GM12865 (cell line): ENCODE results near the gene CRYBB3.

ENCODE experiments used
- DNase-seq: peaks from one replicate; pipeline ENCODE4 v3.0.0; 2010; ENCODE audit warnings: low read depth
- H3K4me3 ChIP-seq: 2 replicates; pipeline ENCODE4 v1.5.1; 2011; ENCODE audit warnings: mild to moderate bottlenecking, low read depth, low read length, control low read depth
- TF ChIP-seq, protein P1 (sequence below): IDR thresholded peaks from 2 replicates; pipeline ENCODE4 v1.5.1; 2011; ENCODE audit warnings: low read length, control low read depth, low read depth, inconsistent platforms; ENCODE audit not compliant: insufficient read depth; ENCODE audit errors: missing control alignments

The CRYBB3 gene

DNA sequence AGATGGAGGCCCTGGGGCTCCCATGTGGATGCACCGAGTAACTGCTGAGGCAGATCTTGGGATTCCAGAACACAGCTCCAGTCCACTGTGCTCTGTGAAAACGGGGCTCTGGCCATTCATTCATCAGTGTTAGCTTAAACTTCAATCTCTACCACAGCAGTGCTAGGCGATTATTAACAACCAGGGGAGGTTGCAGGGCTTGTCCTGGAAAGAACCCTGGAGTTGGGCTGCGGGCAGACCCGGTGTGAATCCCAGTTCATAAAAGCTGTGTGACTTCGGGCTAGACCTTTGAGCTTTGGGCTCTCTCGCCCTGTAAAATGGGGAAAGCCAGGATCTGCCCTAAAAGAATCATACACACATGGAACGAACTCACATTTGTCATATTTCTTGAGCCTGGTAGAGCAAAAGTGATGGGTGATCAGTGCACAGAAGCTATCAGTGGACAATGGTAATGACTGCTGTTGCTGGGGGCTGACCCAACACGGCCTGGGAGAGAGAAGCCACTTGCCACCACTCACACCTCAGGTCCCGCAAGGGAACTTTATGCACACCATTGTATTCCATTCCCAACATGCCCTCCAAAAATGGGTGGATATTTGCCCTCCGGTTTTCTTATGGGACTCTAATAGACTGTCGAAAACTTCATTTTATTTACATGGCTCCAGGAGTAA, 15.6 kb upstream of the CRYBB3 start:
- no peak for DNase-seq
- TF ChIP-seq, protein P1, sequence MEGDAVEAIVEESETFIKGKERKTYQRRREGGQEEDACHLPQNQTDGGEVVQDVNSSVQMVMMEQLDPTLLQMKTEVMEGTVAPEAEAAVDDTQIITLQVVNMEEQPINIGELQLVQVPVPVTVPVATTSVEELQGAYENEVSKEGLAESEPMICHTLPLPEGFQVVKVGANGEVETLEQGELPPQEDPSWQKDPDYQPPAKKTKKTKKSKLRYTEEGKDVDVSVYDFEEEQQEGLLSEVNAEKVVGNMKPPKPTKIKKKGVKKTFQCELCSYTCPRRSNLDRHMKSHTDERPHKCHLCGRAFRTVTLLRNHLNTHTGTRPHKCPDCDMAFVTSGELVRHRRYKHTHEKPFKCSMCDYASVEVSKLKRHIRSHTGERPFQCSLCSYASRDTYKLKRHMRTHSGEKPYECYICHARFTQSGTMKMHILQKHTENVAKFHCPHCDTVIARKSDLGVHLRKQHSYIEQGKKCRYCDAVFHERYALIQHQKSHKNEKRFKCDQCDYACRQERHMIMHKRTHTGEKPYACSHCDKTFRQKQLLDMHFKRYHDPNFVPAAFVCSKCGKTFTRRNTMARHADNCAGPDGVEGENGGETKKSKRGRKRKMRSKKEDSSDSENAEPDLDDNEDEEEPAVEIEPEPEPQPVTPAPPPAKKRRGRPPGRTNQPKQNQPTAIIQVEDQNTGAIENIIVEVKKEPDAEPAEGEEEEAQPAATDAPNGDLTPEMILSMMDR: no peak
- H3K4me3 ChIP-seq: no peak overlapping the region

DNA sequence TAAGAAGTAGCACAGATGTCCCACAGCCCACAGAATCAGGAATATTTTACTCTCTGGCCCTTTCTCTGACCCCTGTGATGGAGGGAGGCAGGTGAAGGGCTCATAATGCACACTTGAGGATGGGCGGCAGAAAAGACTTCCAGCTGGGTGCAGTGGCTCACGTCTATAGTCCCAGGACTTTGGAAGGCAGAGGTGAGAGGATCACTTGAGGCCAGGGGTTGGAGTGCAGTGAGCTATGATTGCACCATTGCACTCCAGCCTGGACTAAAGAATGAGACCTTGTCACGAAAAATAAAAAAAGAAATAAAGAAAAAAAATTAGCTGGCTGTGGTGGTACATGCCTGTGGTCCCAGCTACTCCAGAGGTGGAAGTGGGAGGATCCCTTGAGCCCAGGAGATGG, 13.5 kb upstream of the CRYBB3 start:
- H3K4me3 ChIP-seq: no peak overlapping the region
- TF ChIP-seq, protein P1: no peak
- DNase-seq: no peak

DNA sequence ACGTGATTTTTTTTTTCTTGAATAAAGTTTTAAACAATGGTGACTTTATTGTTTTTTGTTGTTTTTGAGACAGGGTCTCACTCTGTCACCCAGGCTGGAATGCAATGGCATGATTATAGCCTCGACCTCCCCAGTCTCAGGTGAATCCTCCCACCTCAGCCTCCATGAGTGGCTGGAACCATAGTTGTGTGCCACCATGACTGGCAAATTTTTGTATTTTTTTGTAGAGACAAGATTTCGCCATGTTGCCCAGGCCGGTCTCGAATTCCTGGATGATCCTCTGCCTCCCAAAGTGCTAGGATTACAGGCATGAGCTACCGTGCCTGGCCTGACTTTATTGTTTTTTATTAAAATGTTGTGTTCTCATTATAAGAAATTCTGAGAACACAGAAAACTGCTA, 12.2 kb upstream of the CRYBB3 start:
- no peak overlapping the region for H3K4me3 ChIP-seq

DNA sequence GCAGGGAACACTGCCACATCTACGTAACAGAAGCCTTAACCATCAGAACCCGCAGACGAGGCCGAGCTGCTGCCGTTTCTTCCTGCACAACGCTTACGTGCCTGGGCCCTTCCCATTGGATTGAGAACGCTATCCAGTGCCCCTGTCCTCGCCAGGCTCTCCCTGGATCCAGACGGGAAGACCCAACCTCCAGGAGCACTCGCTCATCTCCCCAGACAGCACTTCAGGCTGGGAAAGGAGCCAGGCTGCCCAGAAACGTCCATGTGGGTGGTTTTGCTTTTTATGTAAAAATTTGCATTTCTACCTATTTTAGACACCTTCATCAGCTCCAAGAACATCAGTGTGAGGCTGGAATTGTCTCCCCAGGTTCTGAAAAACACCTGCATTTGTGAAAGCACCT, 7.3 kb upstream of the CRYBB3 start:
- TF ChIP-seq, protein P1: no peak
- H3K4me3 ChIP-seq: no peak overlapping the region
- no peak for DNase-seq

More for the DNA sequence above, 12.2 kb upstream of the CRYBB3 start:
- TF ChIP-seq, protein P1: no peak
- no peak for DNase-seq

DNA sequence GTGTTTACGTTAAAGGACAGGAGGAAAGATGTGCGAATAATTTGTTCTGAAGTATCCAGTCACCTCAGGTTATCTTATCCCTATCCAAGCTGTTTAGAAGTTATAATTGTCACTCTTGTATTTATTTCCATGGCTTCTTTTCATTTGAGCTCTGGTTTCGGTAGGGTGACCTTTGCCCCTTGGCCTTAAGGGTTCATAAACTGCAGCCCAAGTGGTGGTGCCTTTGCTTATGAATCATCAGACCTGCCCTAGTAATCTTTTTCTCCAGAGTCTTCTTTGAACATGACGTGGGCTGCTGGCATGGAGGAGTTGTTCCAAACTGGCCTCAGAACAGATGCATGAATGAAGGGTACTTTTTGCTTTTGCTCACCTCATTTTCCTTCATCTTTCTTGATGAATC, 6.5 kb upstream of the CRYBB3 start:
- H3K4me3 ChIP-seq: no peak overlapping the region
- TF ChIP-seq, protein P1: no peak
- no peak for DNase-seq

DNA sequence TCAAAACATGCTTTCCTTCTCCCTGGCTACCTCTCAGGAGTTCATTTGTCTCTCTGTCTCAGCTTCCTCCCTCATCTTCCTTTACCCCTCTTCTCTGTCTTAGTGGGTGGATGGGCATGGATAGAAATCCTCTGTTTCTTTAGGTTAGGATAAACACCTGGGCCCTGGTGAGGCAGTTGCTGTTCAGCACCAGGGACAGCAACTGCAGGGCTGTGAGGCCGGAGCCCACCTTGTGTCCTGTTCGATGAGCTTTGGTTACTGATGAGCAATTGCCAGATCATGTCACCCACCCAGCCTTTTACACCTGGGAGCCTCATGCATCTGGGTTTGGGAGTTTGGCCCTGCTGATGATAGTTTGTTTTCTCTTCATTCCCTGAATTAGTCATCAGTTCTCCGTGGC, 6.1 kb upstream of the CRYBB3 start:
- no peak for DNase-seq
- TF ChIP-seq, protein P1: no peak

DNA sequence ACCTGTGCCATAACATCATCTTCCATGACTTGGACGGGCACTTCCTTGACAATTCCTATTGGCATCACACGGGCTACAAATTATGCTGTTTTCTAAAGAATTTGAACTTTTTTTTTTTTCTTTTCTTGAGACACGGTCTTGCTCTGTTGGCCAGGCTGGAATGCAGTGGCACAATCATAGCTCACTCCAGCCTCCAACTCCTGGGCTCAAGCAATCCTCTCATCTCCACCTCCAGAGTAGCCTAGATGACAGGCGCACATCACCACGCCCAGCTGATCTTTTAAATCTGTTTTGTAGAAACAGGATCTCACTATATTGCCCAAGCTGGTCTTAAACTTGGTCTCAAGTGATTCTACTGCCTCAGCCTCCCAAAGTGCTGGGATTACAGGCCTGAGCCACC, 3.3 kb upstream of the CRYBB3 start:
- TF ChIP-seq, protein P1: no peak
- no peak for DNase-seq

More for the DNA sequence above, 6.1 kb upstream of the CRYBB3 start:
- no peak overlapping the region for H3K4me3 ChIP-seq

More for the DNA sequence above, 3.3 kb upstream of the CRYBB3 start:
- no peak overlapping the region for H3K4me3 ChIP-seq
